GM11168 (cell line): ENCODE measurements around the gene NPRL2.

Experiments used
- in situ Hi-C: fragments of 300-500 bp; cut with MboI; formaldehyde crosslinking; loops from one replicate; pipeline ENCODE4 v1.12.0; 2022; ENCODE audit warnings: low sequenced_read_pairs; ENCODE audit not compliant: unreplicated experiment

The NPRL2 gene

GRCh38 chr3:50353245-50354004, 2.9 kb upstream of the NPRL2 start:
- in situ Hi-C loops = no loop called here

GRCh38 chr3:50352781-50353180, 2.2 kb upstream of the NPRL2 start:
- in situ Hi-C loops = no loop called here

- in situ Hi-C loops = no loop called here
Measured at GRCh38 chr3:50351323-50351697, 735 bp upstream of the NPRL2 start.

- in situ Hi-C loops = no loop called here
Measured at GRCh38 chr3:50350213-50350526, 405 bp downstream of the NPRL2 start.

- in situ Hi-C loops = no loop called here
Measured at GRCh38 chr3:50347187-50347813, 3.3 kb downstream of the NPRL2 start.

GRCh38 chr3:50345586-50346234, 4.9 kb downstream of the NPRL2 start, which contains the start of gene ZMYND10:
ZMYND10 (minus strand) TSS chr3:50345732; CDS start chr3:50345579, 153 bp downstream.
- in situ Hi-C loops = no loop called here

GRCh38 chr3:50345008-50345407, 5.6 kb downstream of the NPRL2 start:
- in situ Hi-C loops = no loop called here

GRCh38 chr3:50342813-50343633, 7.6 kb downstream of the NPRL2 start:
- in situ Hi-C loops = no loop called here

GRCh38 chr3:50341996-50342650, 8.5 kb downstream of the NPRL2 start:
- in situ Hi-C loops = no loop called here

GRCh38 chr3:50341537-50341936, 9.0 kb downstream of the NPRL2 start:
- in situ Hi-C loops = no loop called here

GRCh38 chr3:50340448-50341329, 9.9 kb downstream of the NPRL2 start, which contains the start of gene RASSF1:
RASSF1 (minus strand) TSS chr3:50340836; CDS start chr3:50340805, 31 bp downstream.
- in situ Hi-C loops = no loop called here

- in situ Hi-C loops = no loop called here
Measured at GRCh38 chr3:50340147-50340447, 10.5 kb downstream of the NPRL2 start.

- in situ Hi-C loops = no loop called here
Measured at GRCh38 chr3:50339485-50340146, 11.0 kb downstream of the NPRL2 start.

- in situ Hi-C loops = no loop called here
Measured at GRCh38 chr3:50338965-50339364, 11.6 kb downstream of the NPRL2 start.

- in situ Hi-C loops = no loop called here
Measured at GRCh38 chr3:50337175-50337861, 13.3 kb downstream of the NPRL2 start.

GRCh38 chr3:50336452-50337174, 14.0 kb downstream of the NPRL2 start:
- in situ Hi-C loops = no loop called here

- in situ Hi-C loops = no loop called here
Measured at GRCh38 chr3:50334339-50335075, 16.1 kb downstream of the NPRL2 start.
